Natural killer cell (primary cell): ENCODE measurements around the gene MED26. TPM values are rescaled to one million over a fixed set of nuclear protein-coding genes. Genes with fewer than 3 reads are reported as not detected.
A peak's percentile ranks its signal among the peaks of the same experiment; 100 is the strongest.

Experiments
- ATAC-seq, 3 donors: fragments of 150-1000 bp in 2 of 3; fragments of 200-7000 bp in 1 of 3; cut with Tn5 transposase; 1 replicate in 1 of 3; 2 replicates in 2 of 3; pipeline ENCODE4 v1.10.0; 2021; ENCODE audit warnings: mild to moderate bottlenecking in 2 of 3, moderate library complexity in 2 of 3
- DNase-seq, 2 donors: peaks; one replicate each; pipeline versions ENCODE4 v3.0.0 to v3.0.0-alpha.2; 2013 to 2021; ENCODE audit warnings: mixed read lengths in 1 of 2
- H3K27ac ChIP-seq: one replicate; pipeline ENCODE4 v1.5.1; 2013; ENCODE audit warnings: mild to moderate bottlenecking, low read length
- H3K27me3 ChIP-seq: one replicate; pipeline ENCODE4 v1.6.1; 2013; ENCODE audit warnings: low read length; ENCODE audit not compliant: control insufficient read depth, insufficient read depth
- H3K36me3 ChIP-seq: one replicate; pipeline ENCODE4 v1.6.1; 2013; ENCODE audit warnings: low read length; ENCODE audit not compliant: control insufficient read depth, insufficient read depth
- H3K4me1 ChIP-seq: one replicate; pipeline ENCODE4 v1.6.1; 2013; ENCODE audit warnings: low read length; ENCODE audit not compliant: control insufficient read depth, insufficient read depth
- H3K4me3 ChIP-seq: one replicate; pipeline ENCODE4 v1.5.1; 2013; ENCODE audit warnings: low read length
- H3K9me3 ChIP-seq: one replicate; pipeline ENCODE4 v1.6.1; 2013; ENCODE audit warnings: low read length; ENCODE audit not compliant: control insufficient read depth, insufficient read depth
- H3K27ac Mint-ChIP-seq, 2 donors: one replicate each; pipeline ENCODE4 v1.8.0; 2022; ENCODE audit warnings: mild to moderate bottlenecking in 2 of 2, mixed read lengths in 2 of 2, moderate library complexity in 1 of 2
- H3K27me3 Mint-ChIP-seq, 2 donors: one replicate each; pipeline ENCODE4 v1.8.0; 2022; ENCODE audit warnings: low read depth in 2 of 2, mixed read lengths in 2 of 2
- H3K36me3 Mint-ChIP-seq: one replicate; pipeline ENCODE4 v1.8.0; 2022; ENCODE audit warnings: mixed read lengths
- H3K4me1 Mint-ChIP-seq, 2 donors: one replicate each; pipeline ENCODE4 v1.8.0; 2022; ENCODE audit warnings: mixed read lengths in 2 of 2
- H3K4me3 Mint-ChIP-seq: one replicate; pipeline ENCODE4 v1.8.0; 2022; ENCODE audit warnings: mild to moderate bottlenecking, moderate library complexity, mixed read lengths
- H3K9me3 Mint-ChIP-seq, 2 donors: one replicate each; pipeline ENCODE4 v1.8.0; 2022; ENCODE audit warnings: mixed read lengths in 2 of 2
- CTCF ChIP-seq: fragments of 200-600 bp; IDR thresholded peaks from one replicate; pipeline ENCODE4 v1.8.0; 2022; ENCODE audit warnings: antibody characterized with exemption
- WGBS: methylation state at CpG from one replicate; pipeline ENCODE4 v1.1.7; 2013; ENCODE audit warnings: missing lambda C conversion rate; ENCODE audit not compliant: insufficient coverage; 5-methylcytosine and 5-hydroxymethylcytosine counted together
- intact Hi-C: fragments of 100-400 bp; cut with micrococcal nuclease; formaldehyde crosslinking; loops from one replicate; pipeline ENCODE4 v1.14.2; 2022
- total RNA-seq, 4 donors: library from RNA; stranded (reverse); fragments of 120-200 nt in 1 of 4; gene quantifications; one replicate each; pipeline versions ENCODE4 v1.2.3 to v1.2.4, GENCODE V29; 2013 to 2022

MED26 gene
- total RNA-seq, 3 donors from 2014 or later (not counting 1 experiment from before 2014, with no cell fraction given), result 34.7 to 47.5 (median 47.3) TPM

GRCh38 chr19:16655727-16656126 lies 27.7 kb upstream of the MED26 start:
- DNase-seq, result no peak
- Mint-ChIP-seq H3K4me1 (peaks cover 38 to 40% of the 10 kb centered on the region in 2 donors), H3K27ac (no peak overlapping the region), H3K9me3 (no peaks in the 10 kb centered on the region), H3K27me3 (no peaks in the 10 kb centered on the region), H3K36me3 (peaks cover 18% of the 10 kb centered on the region), H3K4me3 (no peak overlapping the region)
- Histone ChIP-seq H3K4me3 (no peak overlapping the region), H3K27me3 (no peaks in the 10 kb centered on the region), H3K36me3 (peaks cover 62% of the 10 kb centered on the region), H3K27ac (no peak overlapping the region), H3K9me3 (no peaks in the 10 kb centered on the region), H3K4me1 (peaks cover 17% of the 10 kb centered on the region)
- no peak for ATAC-seq
- TF ChIP-seq CTCF, result no peak
- intact Hi-C loops, result no loop called here
- WGBS, result 94% methylated on average over 11 of the region's 11 CpGs

GRCh38 chr19:16654627-16655026 lies 26.6 kb upstream of the MED26 start:
- H3K4me1 Mint-ChIP-seq, result peaks cover 32 to 43% of the 10 kb centered on the region in 2 donors
- H3K9me3 Mint-ChIP-seq, result no peaks in the 10 kb centered on the region
- Histone ChIP-seq H3K4me1 (peaks cover 11% of the 10 kb centered on the region), H3K9me3 (no peaks in the 10 kb centered on the region), H3K27ac (no peak overlapping the region), H3K36me3 (peaks cover 68% of the 10 kb centered on the region), H3K27me3 (no peaks in the 10 kb centered on the region), H3K4me3 (no peak overlapping the region)
- peaks cover 18% of the 10 kb centered on the region for H3K36me3 Mint-ChIP-seq
- 80% methylated on average over 3 of the region's 3 CpGs for WGBS
- no peaks in the 10 kb centered on the region for H3K27me3 Mint-ChIP-seq
- peak overlapping the region in 1 of 2 donors; percentile 48 for H3K27ac Mint-ChIP-seq
- intact Hi-C loops, result no loop called here
- DNase-seq (no peak), ATAC-seq (peak in 1 of 3 donors; percentile 11)
- no peak overlapping the region for H3K4me3 Mint-ChIP-seq
- no peak for TF ChIP-seq CTCF

- Mint-ChIP-seq H3K36me3 (peaks cover 18% of the 10 kb centered on the region), H3K27ac (no peak overlapping the region)
- intact Hi-C loops, result no loop called here
Measured at GRCh38 chr19:16654140-16654539, 26.1 kb upstream of the MED26 start.

More at GRCh38 chr19:16654140-16654539, 26.1 kb upstream of the MED26 start:
- Histone ChIP-seq H3K4me3 (no peak overlapping the region), H3K4me1 (peaks cover 7% of the 10 kb centered on the region), H3K36me3 (peaks cover 68% of the 10 kb centered on the region), H3K27ac (no peak overlapping the region), H3K9me3 (no peaks in the 10 kb centered on the region), H3K27me3 (no peaks in the 10 kb centered on the region)
- Mint-ChIP-seq H3K4me1 (peaks cover 28 to 45% of the 10 kb centered on the region in 2 donors), H3K4me3 (no peak overlapping the region), H3K9me3 (no peaks in the 10 kb centered on the region), H3K27me3 (no peaks in the 10 kb centered on the region)
- DNase-seq (peak in 1 of 2 donors; percentile 21), ATAC-seq (peak in 1 of 3 donors; percentile 28)
- TF ChIP-seq CTCF, result no peak
- WGBS, result 94% methylated on average over 3 of the region's 3 CpGs
